ENCODE results near the gene RBM22. TPM values are rescaled to one million over a fixed set of nuclear protein-coding genes. Genes with fewer than 3 reads are reported as not detected.

Gene RBM22
- total RNA-seq, 1 donor = 27.1 TPM

- H3K4me2 ChIP-seq (ENCODE audit: insufficient read depth, low read length) = peak overlapping the region; percentile 9
- no peaks in the 10 kb centered on the region for H3K9me3 ChIP-seq (ENCODE audit: low read depth, low read length)
- no peak overlapping the region for H3K4me3 ChIP-seq (ENCODE audit: insufficient read depth, low read length)
- H4K20me1 ChIP-seq (ENCODE audit: insufficient read depth, low read length) = peaks cover 4% of the 10 kb centered on the region
- peaks cover 22% of the 10 kb centered on the region for H3K4me1 ChIP-seq (ENCODE audit: insufficient read depth, low read length)
- no peak overlapping the region for H2AFZ ChIP-seq (ENCODE audit: low read length)
- peak overlapping the region; percentile 49 for H3K27ac ChIP-seq (ENCODE audit: low read depth, low read length)
- H3K27me3 ChIP-seq (ENCODE audit: insufficient read depth, low read length) = no peaks in the 10 kb centered on the region
- TF ChIP-seq CTCF (IDR thresholded peaks at IDR 0.05; ENCODE audit: extremely low read depth, low read depth, low read length) = peak; percentile 57
- H3K36me3 ChIP-seq (ENCODE audit: insufficient read depth, low read length) = peaks cover 25% of the 10 kb centered on the region
- peak; percentile 98 for DNase-seq (ENCODE audit: insufficient read length, low spot score, missing footprints)
- no peaks in the 10 kb centered on the region for H3K79me2 ChIP-seq (ENCODE audit: insufficient read depth, low read length)
Measured at GRCh38 chr5:150653145-150653761, 47.6 kb downstream of the RBM22 start.

- H3K4me2 ChIP-seq (ENCODE audit: insufficient read depth, low read length) = no peak overlapping the region
- H3K36me3 ChIP-seq (ENCODE audit: insufficient read depth, low read length) = peaks cover 26% of the 10 kb centered on the region
- H3K4me1 ChIP-seq (ENCODE audit: insufficient read depth, low read length) = peaks cover 22% of the 10 kb centered on the region
- no peak for TF ChIP-seq CTCF (IDR thresholded peaks at IDR 0.05; ENCODE audit: extremely low read depth, low read depth, low read length)
- DNase-seq (ENCODE audit: insufficient read length, low spot score, missing footprints) = peak; percentile 73
- no peaks in the 10 kb centered on the region for H3K27me3 ChIP-seq (ENCODE audit: insufficient read depth, low read length)
- no peak overlapping the region for H3K4me3 ChIP-seq (ENCODE audit: insufficient read depth, low read length)
- peaks cover 4% of the 10 kb centered on the region for H4K20me1 ChIP-seq (ENCODE audit: insufficient read depth, low read length)
- no peaks in the 10 kb centered on the region for H3K9me3 ChIP-seq (ENCODE audit: low read depth, low read length)
- no peaks in the 10 kb centered on the region for H3K79me2 ChIP-seq (ENCODE audit: insufficient read depth, low read length)
- no peak overlapping the region for H3K27ac ChIP-seq (ENCODE audit: low read depth, low read length)
- no peak overlapping the region for H2AFZ ChIP-seq (ENCODE audit: low read length)
Measured at GRCh38 chr5:150651924-150652671, 48.8 kb downstream of the RBM22 start.

- DNase-seq (ENCODE audit: insufficient read length, low spot score, missing footprints) = peak; percentile 85
- Histone ChIP-seq H2AFZ (ENCODE audit: low read length) (no peak overlapping the region), H3K4me1 (ENCODE audit: insufficient read depth, low read length) (peaks cover 22% of the 10 kb centered on the region), H3K36me3 (ENCODE audit: insufficient read depth, low read length) (peaks cover 26% of the 10 kb centered on the region), H3K27ac (ENCODE audit: low read depth, low read length) (no peak overlapping the region), H3K79me2 (ENCODE audit: insufficient read depth, low read length) (no peaks in the 10 kb centered on the region), H3K4me3 (ENCODE audit: insufficient read depth, low read length) (no peak overlapping the region), H3K4me2 (ENCODE audit: insufficient read depth, low read length) (no peak overlapping the region), H3K9me3 (ENCODE audit: low read depth, low read length) (no peaks in the 10 kb centered on the region), H4K20me1 (ENCODE audit: insufficient read depth, low read length) (peaks cover 4% of the 10 kb centered on the region), H3K27me3 (ENCODE audit: insufficient read depth, low read length) (no peaks in the 10 kb centered on the region)
- TF ChIP-seq CTCF (IDR thresholded peaks at IDR 0.05; ENCODE audit: extremely low read depth, low read depth, low read length) = no peak
Measured at GRCh38 chr5:150651382-150651781, 49.5 kb downstream of the RBM22 start.
